Activated T-cell treated with anti-CD3 and anti-CD28 coated beads for 48 hours (primary cell): ENCODE data around the gene RNF186.
"Not testable (repeated sequence)": the region's sequence is repeated elsewhere in the genome, so short reads cannot be mapped to it uniquely, and the experiment has no call there.

Experiments
- DNase-seq: peaks from one replicate; pipeline ENCODE4 v3.0.0-alpha.2; 2020; ENCODE audit warnings: low read depth

The RNF186 gene

GRCh38 chr1:19824541-19824940 is 9.5 kb upstream of the RNF186 start:
- no peak for DNase-seq

GRCh38 chr1:19824036-19824435 is 9.0 kb upstream of the RNF186 start:
- no peak for DNase-seq

DNA sequence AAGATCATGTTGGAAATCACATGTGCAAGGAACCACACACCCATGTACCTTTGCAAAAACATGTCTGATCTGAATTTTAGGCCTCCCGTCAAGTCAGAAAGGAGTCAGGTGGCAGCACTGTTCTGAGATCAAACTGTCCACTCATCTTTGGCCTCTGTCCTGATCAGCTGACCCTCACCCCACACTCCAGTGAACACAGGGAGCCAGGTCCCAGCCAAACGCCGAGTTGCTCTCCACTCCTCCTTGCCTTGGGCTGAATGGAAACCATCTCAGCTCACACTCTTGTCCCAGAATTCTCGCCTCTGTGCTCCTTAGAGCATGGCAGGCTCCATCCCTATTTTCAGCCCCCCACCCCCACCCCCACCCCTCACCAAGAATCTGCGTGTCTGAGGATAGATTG is 4.6 kb upstream of the RNF186 start:
- no peak for DNase-seq

DNA sequence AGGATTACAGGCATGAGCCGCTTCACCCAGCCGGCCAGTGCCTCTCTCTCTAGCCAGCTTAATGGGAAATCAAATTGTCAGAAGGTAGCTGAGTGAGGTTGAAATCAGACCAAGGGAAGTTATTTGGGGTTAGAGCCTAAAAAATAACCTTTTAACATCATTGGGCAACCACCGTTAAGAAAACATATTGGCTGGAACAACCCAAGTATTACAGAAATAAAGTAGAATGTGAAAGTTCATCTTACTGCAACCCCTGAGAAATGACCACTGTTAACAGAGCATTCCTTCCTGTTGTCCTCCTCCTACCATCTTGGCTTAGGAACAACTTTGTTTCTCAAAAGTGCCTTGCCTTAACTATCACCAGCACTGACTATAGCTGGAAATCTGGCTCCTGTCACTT is 3.2 kb upstream of the RNF186 start:
- DNase-seq = no peak

- no peak for DNase-seq
Observed at GRCh38 chr1:19817160-19817559, 2.1 kb upstream of the RNF186 start.

- not testable (repeated sequence) for DNase-seq
Observed at GRCh38 chr1:19816737-19817086, 1.6 kb upstream of the RNF186 start.

DNA sequence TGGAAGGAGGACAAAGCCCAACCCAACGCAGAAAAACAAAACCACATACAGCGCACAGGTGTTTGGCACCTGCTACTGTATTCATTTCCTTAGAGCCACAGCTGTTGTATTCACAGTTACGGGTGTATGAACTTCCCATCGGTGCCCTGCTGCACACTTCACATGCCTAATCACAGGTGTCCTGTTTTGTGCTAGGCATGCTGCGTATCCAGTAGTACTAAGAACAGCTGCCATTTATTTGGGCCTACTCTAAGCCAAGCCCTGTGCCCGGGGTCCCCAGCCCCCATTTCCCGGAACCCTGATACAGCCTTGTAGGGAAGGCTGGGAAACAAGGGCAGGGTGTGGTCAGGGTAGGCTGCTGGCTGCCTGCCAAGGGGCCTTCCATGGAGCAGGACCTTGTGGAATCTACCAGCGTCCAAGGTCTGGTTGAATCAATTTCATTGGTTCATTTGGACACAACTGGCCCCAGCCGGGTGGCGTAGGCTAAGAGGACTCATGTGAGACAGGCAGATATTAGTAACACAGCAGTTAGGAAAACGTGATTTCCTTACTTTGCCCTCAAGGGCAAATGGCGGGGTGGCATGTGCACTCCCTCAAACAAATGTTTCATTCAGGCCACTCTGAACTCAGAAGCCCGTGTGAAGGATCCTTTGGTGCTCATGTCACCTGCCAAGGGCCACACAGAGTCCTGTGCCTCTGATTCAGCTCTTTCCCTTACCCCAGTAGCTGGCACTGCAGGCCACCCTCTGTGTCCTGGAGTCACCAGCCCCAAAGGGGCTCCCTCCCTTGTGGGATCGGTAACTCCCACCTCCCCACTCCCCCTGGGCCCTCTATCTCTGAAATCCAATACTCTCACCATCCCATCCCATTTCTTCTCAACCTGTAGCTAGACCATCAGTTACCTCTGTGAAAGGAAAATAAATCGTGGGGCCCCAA is 986 bp upstream of the RNF186 start:
- no peak for DNase-seq

GRCh38 chr1:19814244-19814661 is 830 bp downstream of the RNF186 start:
- no peak for DNase-seq

DNA sequence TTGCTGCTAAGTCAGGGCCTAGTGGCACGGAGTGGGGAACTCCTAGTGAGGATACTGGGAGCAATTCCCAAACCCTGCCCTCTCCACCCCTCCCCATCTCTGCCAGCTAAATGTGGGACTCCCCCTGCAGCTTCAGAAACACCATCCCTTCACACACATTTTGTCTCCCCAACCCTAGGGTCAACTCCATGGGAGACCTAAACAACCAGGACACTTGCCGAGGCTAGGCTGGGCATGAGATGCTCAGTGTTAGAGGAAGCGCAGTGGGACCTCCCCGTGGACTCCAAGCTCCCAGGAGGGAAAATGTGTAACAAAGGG is 1.5 kb downstream of the RNF186 start:
- DNase-seq = no peak

GRCh38 chr1:19812875-19813642 is 2.0 kb downstream of the RNF186 start:
- DNase-seq = no peak

- peak; percentile 34 for DNase-seq
Observed at GRCh38 chr1:19811206-19811851, 3.8 kb downstream of the RNF186 start.

- DNase-seq = no peak
Observed at GRCh38 chr1:19809044-19809750, 5.9 kb downstream of the RNF186 start.

- no peak for DNase-seq
Observed at GRCh38 chr1:19808351-19808750, 6.7 kb downstream of the RNF186 start.

DNA sequence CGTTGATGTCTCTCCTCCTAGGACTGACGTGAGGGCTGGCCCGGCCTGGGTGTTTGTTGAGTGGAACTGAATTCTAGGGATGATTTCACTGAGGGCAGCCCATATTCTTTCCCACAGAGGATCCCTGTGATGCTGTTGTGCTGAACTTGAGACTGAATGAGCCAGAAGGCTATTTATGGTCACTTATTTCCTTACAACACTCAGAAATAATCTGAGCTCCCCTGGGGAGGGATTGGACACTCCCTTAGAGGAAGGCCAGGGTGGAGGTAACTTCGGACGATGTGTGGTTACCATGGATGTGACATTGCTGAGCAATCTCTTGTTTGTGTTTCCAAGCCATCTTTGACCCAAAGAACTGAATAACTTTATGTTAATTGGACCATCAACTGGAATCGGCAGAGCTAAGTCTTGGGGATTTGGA is 10.2 kb downstream of the RNF186 start:
- no peak for DNase-seq

GRCh38 chr1:19802269-19802668 is 12.8 kb downstream of the RNF186 start:
- no peak for DNase-seq

DNA sequence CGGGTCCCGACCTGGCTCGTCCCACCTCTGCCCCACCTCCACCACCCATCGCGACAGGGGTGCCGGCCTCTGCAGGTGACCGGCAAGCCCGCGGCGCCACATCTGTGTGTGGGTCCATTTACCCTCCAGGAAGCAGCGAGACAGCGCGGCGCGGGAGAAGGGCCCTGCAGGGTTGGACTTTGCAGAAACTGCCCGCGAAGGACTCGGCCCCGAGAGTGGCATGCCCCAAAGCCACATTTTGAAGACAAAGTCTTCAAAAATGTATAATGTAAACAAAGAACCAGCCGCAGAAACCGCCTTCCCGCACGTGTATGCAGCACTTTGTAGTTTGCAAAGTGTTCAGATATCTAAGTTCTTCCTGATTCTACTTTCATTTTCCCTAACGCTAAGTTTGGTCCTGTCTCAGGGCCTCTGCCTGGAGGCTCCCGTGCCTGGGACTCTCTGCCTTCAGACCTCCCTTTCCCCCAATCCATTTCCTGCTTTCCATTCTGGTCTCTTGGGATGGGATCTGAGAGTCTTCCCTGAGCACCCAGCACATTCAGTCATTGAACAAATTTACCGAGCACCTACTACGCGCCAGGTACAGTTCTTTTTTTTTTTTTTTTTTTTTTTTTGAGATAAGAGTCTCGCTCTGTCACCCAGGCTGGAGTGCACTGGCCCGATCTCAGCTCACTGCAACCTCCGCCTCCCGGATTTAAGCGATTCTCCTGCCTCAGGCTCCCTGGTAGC is 14.8 kb downstream of the RNF186 start:
- no peak for DNase-seq

GRCh38 chr1:19799230-19800075 is 15.6 kb downstream of the RNF186 start, which contains the start of gene TMCO4:
TSS of gene TMCO4 (minus strand) at chr1:19799916. CDS start at chr1:19780758, 19,158 bp downstream.
- DNase-seq = peak; percentile 63

GRCh38 chr1:19798486-19799229 is 16.4 kb downstream of the RNF186 start:
- no peak for DNase-seq

- no peak for DNase-seq
Observed at GRCh38 chr1:19797827-19798226, 17.3 kb downstream of the RNF186 start.

- no peak for DNase-seq
Observed at GRCh38 chr1:19794583-19794982, 20.5 kb downstream of the RNF186 start.
